Measurements from ENCODE around the gene MYO18B.

- TF ChIP-seq OSR1 (CRISPR knock-in tag; IDR thresholded peaks at IDR 0.05) (no peak), ESRRG (CRISPR knock-in tag; IDR thresholded peaks at IDR 0.05) (no peak), ZFP30 (CRISPR knock-in tag; IDR thresholded peaks at IDR 0.05) (no peak), PATZ1 (CRISPR knock-in tag; IDR thresholded peaks at IDR 0.05; ENCODE audit: borderline replicate concordance) (no peak), RARB (CRISPR knock-in tag; IDR thresholded peaks at IDR 0.05) (no peak), GLIS3 (CRISPR knock-in tag; IDR thresholded peaks at IDR 0.05) (no peak), PPARA (CRISPR knock-in tag; IDR thresholded peaks at IDR 0.05; ENCODE audit: borderline replicate concordance) (no peak), ARNTL (CRISPR knock-in tag; IDR thresholded peaks at IDR 0.05; ENCODE audit: borderline replicate concordance, low read depth) (no peak), ZC3H10 (CRISPR knock-in tag; IDR thresholded peaks at IDR 0.05) (no peak), ISL1 (CRISPR knock-in tag; IDR thresholded peaks at IDR 0.05) (no peak)
Observed at GRCh38 chr22:25786165-25786564, 44.2 kb downstream of the MYO18B start.
